Stomach (tissue), 9 donors: Measurements from ENCODE around the gene MEOX2. TPM values are rescaled to one million over a fixed set of nuclear protein-coding genes. Genes with fewer than 3 reads are reported as not detected.

Source experiments
- DNase-seq, 2 donors: peaks; one replicate each; pipeline versions ENCODE4 v3.0.0 to v3.0.0-alpha.2; 2013 to 2019
- H3K27ac ChIP-seq, 5 donors: fragments of 200-600 bp in 4 of 5; sonication (generic) in 4 of 5; one replicate each; pipeline ENCODE4 v1.5.1; 2013 to 2019; ENCODE audit warnings: mild to moderate bottlenecking in 1 of 5, moderate library complexity in 1 of 5
- H3K27me3 ChIP-seq, 3 donors: fragments of 200-600 bp; sonication (generic); one replicate each; pipeline ENCODE4 v1.5.1; 2017 to 2019; ENCODE audit warnings: mixed run types in 1 of 3
- H3K36me3 ChIP-seq, 4 donors: fragments of 200-600 bp; sonication (generic); 1 replicate in 3 of 4; 2 replicates in 1 of 4; pipeline ENCODE4 v1.5.1; 2016 to 2019
- H3K4me1 ChIP-seq, 4 donors: fragments of 200-600 bp; sonication (generic); one replicate each; pipeline ENCODE4 v1.5.1; 2016 to 2019
- H3K4me3 ChIP-seq, 4 donors: fragments of 200-600 bp; sonication (generic) in 3 of 4; one replicate each; pipeline ENCODE4 v1.5.1; 2016 to 2019; ENCODE audit warnings: mild to moderate bottlenecking in 1 of 4
- H3K9me3 ChIP-seq, 4 donors: fragments of 200-600 bp; sonication (generic); one replicate each; pipeline ENCODE4 v1.5.1; 2016 to 2019
- CTCF ChIP-seq, 7 experiments: fragments of 450-650 bp in 4 of 7; fragments of 200-600 bp in 3 of 7; sonication (generic) in 3 of 7; IDR thresholded peaks; one replicate each; pipeline ENCODE4 v1.5.1; 2016 to 2019; ENCODE audit warnings: antibody characterized with exemption in 7 of 7, control low read depth in 2 of 7, mild to moderate bottlenecking in 1 of 7
- EP300 ChIP-seq: sonication (generic); formaldehyde crosslinking; IDR thresholded peaks from one replicate; pipeline ENCODE4 v1.6.1; 2017; ENCODE audit warnings: antibody characterized with exemption
- POLR2A ChIP-seq, 4 donors: fragments of 450-650 bp; IDR thresholded peaks; one replicate each; pipeline ENCODE4 v1.6.1; 2016; ENCODE audit warnings: antibody characterized with exemption in 4 of 4, control low read depth in 2 of 4, mild to moderate bottlenecking in 1 of 4, moderate library complexity in 1 of 4
- POLR2AphosphoS5 ChIP-seq, 3 donors: sonication (generic); formaldehyde crosslinking; IDR thresholded peaks; one replicate each; pipeline ENCODE4 v1.6.1; 2016; ENCODE audit warnings: antibody characterized with exemption in 3 of 3
- WGBS, 5 donors: extraction: QIAGEN DNeasy Blood & Tissue Kit in 3 of 5; methylation state at CpG; one replicate each; pipeline versions ENCODE4 v1.1.5 to v1.1.7; 2013 to 2018; 5-methylcytosine and 5-hydroxymethylcytosine counted together
- intact Hi-C: fragments of 100-400 bp; cut with DNase I; formaldehyde crosslinking; loops from one replicate; pipeline ENCODE4 v1.15.1; 2023; ENCODE audit warnings: low total_unique reads
- polyA plus RNA-seq, 3 donors: library from polyadenylated mRNA; stranded (reverse); fragments of 200-250 nt; gene quantifications; one replicate each; pipeline ENCODE4 v1.2.3, GENCODE V29; 2013
- total RNA-seq, 5 donors: library from RNA; depleted of rRNA; stranded (reverse); fragments of >200 nt; gene quantifications; one replicate each; pipeline versions ENCODE4 v1.1.0 to v1.2.3, GENCODE V29; 2014 to 2016
- donor health status: healthy with polysubstance abuse.
- donor health status: Bipolar disorder and iron deficiency.
- donor health status: healthy.

MEOX2 gene
- total and polyA plus RNA-seq, 8 donors: 0.12 to 13.8 (median 0.57) TPM; not detected in 4

GRCh38 chr7:15707570-15707969 is 21.1 kb upstream of the MEOX2 start:
- DNase-seq: no peak
- intact Hi-C loops: no loop called here
- H3K9me3 ChIP-seq: no peaks in the 10 kb centered on the region
- TF ChIP-seq POLR2AphosphoS5 (IDR thresholded peaks at IDR 0.05) (no peak), CTCF (IDR thresholded peaks at IDR 0.05) (no peak), POLR2A (IDR thresholded peaks at IDR 0.05) (no peak), EP300 (no peak)
- no peaks in the 10 kb centered on the region for H3K36me3 ChIP-seq
- H3K4me1 ChIP-seq: no peaks in the 10 kb centered on the region
- no peak overlapping the region for H3K4me3 ChIP-seq
- H3K27ac ChIP-seq: no peak overlapping the region
- 13 to 37% (median 29%) methylated on average over 1 of the region's 1 CpG for WGBS, 5 donors
- H3K27me3 ChIP-seq: no peaks in the 10 kb centered on the region

GRCh38 chr7:15703732-15704131 is 17.2 kb upstream of the MEOX2 start:
- Histone ChIP-seq H3K36me3 (no peaks in the 10 kb centered on the region), H3K4me1 (no peaks in the 10 kb centered on the region), H3K27me3 (no peaks in the 10 kb centered on the region), H3K9me3 (no peaks in the 10 kb centered on the region), H3K4me3 (no peak overlapping the region), H3K27ac (no peak overlapping the region)
- 73 to 90% (median 87%) methylated on average over 1 of the region's 1 CpG for WGBS, 5 donors
- intact Hi-C loops: no loop called here
- no peak for DNase-seq
- TF ChIP-seq POLR2AphosphoS5 (IDR thresholded peaks at IDR 0.05) (no peak), POLR2A (IDR thresholded peaks at IDR 0.05) (no peak), EP300 (no peak), CTCF (IDR thresholded peaks at IDR 0.05) (no peak)

DNA sequence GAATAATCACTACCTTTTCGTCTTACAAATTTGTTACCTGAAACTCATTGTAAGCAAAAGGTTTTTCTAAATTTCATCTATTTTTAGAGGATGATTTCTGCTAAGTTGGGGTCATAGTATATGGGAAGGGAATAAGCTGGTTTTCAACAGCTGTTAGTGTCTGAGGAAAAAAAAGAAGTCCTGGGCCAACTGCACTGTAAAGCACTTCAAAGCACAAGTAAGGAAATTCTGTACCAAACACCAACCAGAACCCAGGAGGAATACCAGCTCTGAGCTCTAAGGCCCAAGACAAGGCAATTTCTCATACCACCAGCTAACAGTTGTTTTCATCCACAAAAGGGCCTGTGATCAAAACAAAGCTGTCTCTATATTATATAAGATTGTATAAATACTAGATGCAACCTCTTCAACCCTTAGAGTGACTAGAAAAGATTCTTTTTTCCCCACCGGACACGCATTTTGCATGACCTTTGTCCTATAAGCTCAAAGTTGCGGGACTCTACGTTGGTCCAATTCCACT is 6.1 kb upstream of the MEOX2 start:
- no peak overlapping the region for H3K27ac ChIP-seq
- H3K4me3 ChIP-seq: no peak overlapping the region
- TF ChIP-seq EP300: no peak
- TF ChIP-seq POLR2AphosphoS5 (IDR thresholded peaks at IDR 0.05): no peak
- no peak for TF ChIP-seq CTCF (IDR thresholded peaks at IDR 0.05)
- no peak for TF ChIP-seq POLR2A (IDR thresholded peaks at IDR 0.05)
- H3K27me3 ChIP-seq: peaks cover 0 to 12% (median 4%) of the 10 kb centered on the region in 3 donors
- no peaks in the 10 kb centered on the region for H3K9me3 ChIP-seq
- intact Hi-C loops: no loop called here
- 77 to 91% (median 86%) methylated on average over 5 of the region's 5 CpGs for WGBS, 5 donors
- peaks cover 0 to 5% (median 2%) of the 10 kb centered on the region in 4 donors for H3K4me1 ChIP-seq
- DNase-seq: no peak
- no peaks in the 10 kb centered on the region for H3K36me3 ChIP-seq

DNA sequence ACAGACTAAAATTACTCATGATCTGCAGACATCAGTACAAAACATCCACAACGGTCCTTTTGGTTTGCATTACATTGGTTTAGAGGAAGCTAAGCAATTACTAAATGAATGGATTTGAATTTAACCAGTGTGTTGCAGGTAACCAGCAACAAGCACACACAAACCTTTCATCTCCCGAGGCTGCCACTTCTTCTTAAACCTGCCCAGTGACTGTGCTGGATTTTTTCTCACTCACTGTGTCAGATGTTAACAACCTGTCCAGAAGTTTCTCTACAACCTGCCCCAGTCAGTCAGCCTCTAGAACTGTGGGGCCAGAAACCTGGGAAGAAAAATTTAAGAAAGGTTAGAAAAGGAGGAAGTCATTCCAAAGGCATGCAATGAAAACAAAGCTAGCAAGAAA is 2.4 kb upstream of the MEOX2 start:
- no peak overlapping the region for H3K4me3 ChIP-seq
- H3K36me3 ChIP-seq: no peaks in the 10 kb centered on the region
- peaks cover 0 to 48% (median 34%) of the 10 kb centered on the region in 3 donors for H3K27me3 ChIP-seq
- intact Hi-C loops: no loop called here
- no peak for DNase-seq
- peaks cover 5 to 31% (median 18%) of the 10 kb centered on the region in 4 donors for H3K4me1 ChIP-seq
- TF ChIP-seq CTCF (IDR thresholded peaks at IDR 0.05): no peak
- no peak for TF ChIP-seq POLR2AphosphoS5 (IDR thresholded peaks at IDR 0.05)
- WGBS, 5 donors: 14 to 53% (median 27%) methylated on average over 2 of the region's 2 CpGs
- H3K9me3 ChIP-seq: no peaks in the 10 kb centered on the region
- H3K27ac ChIP-seq: no peak overlapping the region
